HG02970 (cell line): ENCODE results near the gene YIPF1.
"Not testable (repeated sequence)": the region's sequence is repeated elsewhere in the genome, so short reads cannot be mapped to it uniquely, and the experiment has no call there.

Experiments
- ATAC-seq: cut with Tn5 transposase; IDR thresholded peaks from one replicate; pipeline ENCODE4 v1.9.1; 2021; ENCODE audit warnings: mild to moderate bottlenecking, moderate library complexity, moderate number of reproducible peaks; ENCODE audit not compliant: unreplicated experiment, low FRiP score

Gene YIPF1

GRCh38 chr1:53896635-53897229, 7.1 kb upstream of the YIPF1 start:
- ATAC-seq: no peak

- no peak for ATAC-seq
Measured at GRCh38 chr1:53895421-53895820, 5.8 kb upstream of the YIPF1 start.

- no peak for ATAC-seq
Measured at GRCh38 chr1:53894644-53895043, 5.0 kb upstream of the YIPF1 start.

DNA sequence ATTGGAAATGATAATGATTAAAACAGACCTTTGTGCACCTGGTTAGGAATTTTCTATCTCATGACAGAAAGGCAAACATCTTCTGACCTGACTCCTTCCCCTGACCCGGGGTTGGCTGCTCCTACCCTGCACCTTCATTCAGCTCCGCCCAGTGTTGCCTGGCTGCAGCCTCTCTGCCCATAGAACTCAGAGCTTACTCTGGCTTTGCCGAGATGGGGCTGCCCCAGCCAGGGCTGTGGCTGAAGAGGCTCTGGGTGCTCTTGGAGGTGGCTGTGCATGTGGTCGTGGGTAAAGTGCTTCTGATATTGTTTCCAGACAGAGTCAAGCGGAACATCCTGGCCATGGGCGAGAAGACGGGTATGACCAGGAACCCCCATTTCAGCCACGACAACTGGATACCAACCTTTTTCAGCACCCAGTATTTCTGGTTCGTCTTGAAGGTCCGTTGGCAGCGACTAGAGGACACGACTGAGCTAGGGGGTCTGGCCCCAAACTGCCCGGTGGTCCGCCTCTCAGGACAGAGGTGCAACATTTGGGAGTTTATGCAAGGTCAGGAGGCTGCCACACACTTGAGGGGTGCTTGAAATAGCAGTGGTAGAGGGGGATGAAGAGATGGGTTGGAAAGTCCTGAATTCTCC, 4.5 kb upstream of the YIPF1 start, which contains the start of gene DIO1:
Gene DIO1 (plus strand): TSS at position 189 of the 638 bp plus-strand sequence. CDS start 24 bp downstream, at position 213.
- ATAC-seq: no peak

- ATAC-seq: no peak
Measured at GRCh38 chr1:53892911-53893310, 3.3 kb upstream of the YIPF1 start.

GRCh38 chr1:53891678-53892077, 2.1 kb upstream of the YIPF1 start:
- ATAC-seq: no peak

GRCh38 chr1:53891018-53891417, 1.4 kb upstream of the YIPF1 start:
- ATAC-seq: no peak

DNA sequence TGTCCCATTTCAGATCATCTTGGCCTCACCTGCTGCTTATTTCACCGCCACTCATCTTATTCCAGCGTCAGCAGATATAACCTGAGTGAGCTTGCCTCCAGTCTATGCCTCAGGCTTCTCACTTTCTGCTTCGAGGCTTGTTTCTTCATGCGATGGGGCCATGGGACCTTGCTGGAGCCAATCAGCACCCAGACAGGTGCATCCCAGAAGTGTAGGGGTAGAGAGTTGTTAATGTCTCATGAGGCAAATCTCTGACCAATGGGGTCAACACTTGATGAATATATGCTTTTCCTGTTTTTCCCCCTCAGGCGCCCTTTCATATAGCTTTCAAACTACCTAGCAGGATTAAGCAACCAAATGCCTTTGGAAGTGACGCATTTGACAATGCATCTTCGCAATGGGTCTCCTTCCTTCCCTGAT, 935 bp upstream of the YIPF1 start:
- ATAC-seq: no peak

- no peak for ATAC-seq
Measured at GRCh38 chr1:53888681-53889080, 916 bp downstream of the YIPF1 start.

DNA sequence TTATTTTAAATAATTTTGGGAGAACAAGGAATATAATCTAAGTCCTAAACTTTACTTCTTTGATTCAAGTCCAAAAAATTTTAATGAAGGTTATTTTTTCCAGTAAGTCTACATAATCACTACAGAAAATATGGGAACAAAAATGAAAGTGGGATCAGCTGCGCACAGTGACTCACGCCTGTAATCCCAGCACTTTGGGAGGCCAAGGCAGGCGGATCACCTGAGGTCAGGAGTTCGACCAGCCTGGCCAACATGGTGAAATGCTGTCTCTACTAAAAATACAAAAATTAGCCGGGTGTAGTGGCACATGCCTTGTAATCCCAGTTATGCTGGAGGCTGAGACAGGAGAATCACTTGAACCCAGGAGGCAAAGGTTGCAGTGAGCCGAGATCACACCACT, 6.0 kb downstream of the YIPF1 start:
- ATAC-seq: not testable (repeated sequence)

- not testable (repeated sequence) for ATAC-seq
Measured at GRCh38 chr1:53881853-53882252, 7.7 kb downstream of the YIPF1 start.

DNA sequence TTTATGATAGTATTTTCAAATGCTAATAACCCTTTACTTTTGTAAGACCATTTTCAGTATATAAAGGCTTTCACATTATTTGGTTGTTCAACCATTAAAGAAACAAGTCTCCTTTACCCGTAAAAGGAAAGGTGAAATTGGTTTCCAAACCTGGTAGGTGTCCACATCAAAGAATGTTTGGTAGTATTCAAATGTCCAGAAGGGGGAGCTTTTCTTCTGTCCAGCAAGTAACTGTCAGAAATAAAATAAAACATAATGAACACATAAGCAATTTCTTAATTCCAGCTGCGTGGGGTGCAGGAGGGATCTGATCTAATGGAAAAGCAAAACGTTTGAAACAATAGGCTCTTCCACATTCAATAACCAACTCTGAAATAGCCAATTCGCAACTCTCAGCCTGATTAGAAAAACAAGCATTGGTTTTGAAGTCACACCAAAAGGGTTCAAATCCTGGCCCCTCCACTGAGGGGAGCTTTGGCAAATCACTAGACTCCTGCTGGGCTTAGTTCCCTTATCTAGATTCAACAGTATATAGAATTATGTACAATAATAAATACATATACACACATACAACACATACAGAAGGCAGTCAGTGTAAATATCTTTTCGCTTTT, 11.0 kb downstream of the YIPF1 start:
- no peak for ATAC-seq

- ATAC-seq: not testable (repeated sequence)
Measured at GRCh38 chr1:53875150-53875549, 14.4 kb downstream of the YIPF1 start.

- no peak for ATAC-seq
Measured at GRCh38 chr1:53871773-53872484, 17.7 kb downstream of the YIPF1 start.

GRCh38 chr1:53871221-53871620, 18.4 kb downstream of the YIPF1 start:
- ATAC-seq: no peak

GRCh38 chr1:53869454-53870117, 20.0 kb downstream of the YIPF1 start:
- no peak for ATAC-seq

- ATAC-seq: no peak
Measured at GRCh38 chr1:53868565-53868964, 21.0 kb downstream of the YIPF1 start.

- ATAC-seq: no peak
Measured at GRCh38 chr1:53862507-53862906, 27.1 kb downstream of the YIPF1 start.

DNA sequence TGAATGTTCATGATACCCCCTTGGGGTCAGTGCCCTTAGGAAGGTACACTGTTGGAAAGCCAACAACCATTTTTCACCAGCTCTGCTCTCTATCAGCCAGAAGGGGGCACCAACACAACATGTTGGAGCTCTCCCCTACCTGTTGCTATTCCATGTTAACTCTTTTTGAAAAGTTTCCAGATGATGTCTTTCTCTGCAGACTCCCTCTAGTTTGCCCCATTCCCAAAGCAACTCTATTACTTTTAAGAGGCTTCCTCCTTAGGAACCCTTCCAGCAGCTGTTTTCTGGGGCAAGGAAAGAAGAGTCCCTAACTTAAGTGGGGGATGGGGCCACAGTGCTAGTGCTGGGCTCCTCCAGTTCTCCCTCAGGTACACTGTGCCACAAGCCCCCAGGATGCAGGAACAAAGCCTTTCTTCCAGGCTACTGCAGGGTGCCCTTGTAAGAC, 28.6 kb downstream of the YIPF1 start:
- no peak for ATAC-seq

GRCh38 chr1:53851571-53852285, 37.9 kb downstream of the YIPF1 start:
- no peak for ATAC-seq
